DMS 273 treated with DMSO at 0.1 percent for 48 hours (cell line): Measurements from ENCODE around the gene NECTIN3.

ENCODE experiments used
- DNase-seq: peaks from one replicate; lab custom pipeline; 2025; lab: John Stamatoyannopoulos, UW

NECTIN3 gene

GRCh38 chr3:111084911-111085310, 13.3 kb downstream of the NECTIN3 start:
- no peak for DNase-seq

GRCh38 chr3:111087924-111088469, 16.4 kb downstream of the NECTIN3 start:
- DNase-seq, result peak; percentile 75

GRCh38 chr3:111096487-111097209, 25.0 kb downstream of the NECTIN3 start:
- no peak for DNase-seq

GRCh38 chr3:111103807-111104206, 32.2 kb downstream of the NECTIN3 start:
- DNase-seq, result no peak

GRCh38 chr3:111106993-111107661, 35.5 kb downstream of the NECTIN3 start:
- no peak for DNase-seq

GRCh38 chr3:111107662-111108035, 36.0 kb downstream of the NECTIN3 start:
- no peak for DNase-seq

- no peak for DNase-seq
Measured at GRCh38 chr3:111112913-111113312, 41.3 kb downstream of the NECTIN3 start.

GRCh38 chr3:111128884-111129283, 57.3 kb downstream of the NECTIN3 start:
- DNase-seq, result no peak

GRCh38 chr3:111130827-111131226, 59.2 kb downstream of the NECTIN3 start:
- DNase-seq, result no peak

- no peak for DNase-seq
Measured at GRCh38 chr3:111134302-111134701, 62.7 kb downstream of the NECTIN3 start.

GRCh38 chr3:111151438-111151837, 79.8 kb downstream of the NECTIN3 start:
- DNase-seq, result no peak

GRCh38 chr3:111152496-111152895, 80.9 kb downstream of the NECTIN3 start:
- no peak for DNase-seq

GRCh38 chr3:111156517-111156916, 84.9 kb downstream of the NECTIN3 start:
- DNase-seq, result no peak

- no peak for DNase-seq
Measured at GRCh38 chr3:111159391-111159790, 87.8 kb downstream of the NECTIN3 start.

GRCh38 chr3:111164621-111165020, 93.0 kb downstream of the NECTIN3 start:
- DNase-seq, result no peak

- no peak for DNase-seq
Measured at GRCh38 chr3:111165411-111165810, 93.8 kb downstream of the NECTIN3 start.

- DNase-seq, result no peak
Measured at GRCh38 chr3:111173328-111173900, 101.8 kb downstream of the NECTIN3 start.

- no peak for DNase-seq
Measured at GRCh38 chr3:111173906-111174305, 102.3 kb downstream of the NECTIN3 start.

- no peak for DNase-seq
Measured at GRCh38 chr3:111190518-111190917, 118.9 kb downstream of the NECTIN3 start.

- no peak for DNase-seq
Measured at GRCh38 chr3:111193472-111193871, 121.9 kb downstream of the NECTIN3 start.

- DNase-seq, result no peak
Measured at GRCh38 chr3:111194048-111194447, 122.4 kb downstream of the NECTIN3 start.

- no peak for DNase-seq
Measured at GRCh38 chr3:111197485-111197884, 125.9 kb downstream of the NECTIN3 start.

GRCh38 chr3:111200027-111200426, 128.4 kb downstream of the NECTIN3 start:
- peak; percentile 63 for DNase-seq
